ENCODE data around the gene ADNP. TPM values are rescaled to one million over a fixed set of nuclear protein-coding genes. Genes with fewer than 3 reads are reported as not detected.

Gene ADNP
- polyA plus RNA-seq, 2 donors, result 18.3 to 33.5 TPM

DNA sequence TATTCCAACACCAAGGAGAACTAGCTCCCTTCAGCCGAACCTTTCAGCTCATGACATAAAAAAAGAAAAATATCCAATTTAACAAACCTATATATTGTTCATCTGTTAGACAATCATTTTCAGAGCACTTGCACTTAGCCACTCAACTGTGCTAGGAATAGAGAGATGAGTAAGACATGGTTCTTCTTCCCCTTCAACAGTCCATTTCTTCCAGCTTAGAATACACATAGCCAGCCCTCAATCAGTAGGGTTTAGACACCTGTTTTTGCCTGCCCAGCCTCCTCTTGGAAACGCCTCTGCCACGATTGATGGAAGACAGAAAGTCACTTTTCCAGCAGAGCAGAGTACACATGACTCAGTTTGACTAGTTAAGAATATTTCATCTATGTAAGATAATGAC is 21.8 kb downstream of the ADNP start:
- Histone ChIP-seq H3K36me3 (ENCODE audit: control insufficient read depth in 2 of 2, insufficient read depth in 2 of 2, low read length in 1 of 2) (no peaks in the 10 kb centered on the region), H3K9me3 (ENCODE audit: control insufficient read depth in 2 of 2, insufficient read depth in 1 of 2, low read depth in 1 of 2, low read length in 1 of 2) (no peaks in the 10 kb centered on the region), H3K4me1 (ENCODE audit: control insufficient read depth in 2 of 2, insufficient read depth in 2 of 2, low read length in 1 of 2) (no peaks in the 10 kb centered on the region), H3K27me3 (ENCODE audit: control insufficient read depth in 1 of 2, insufficient read depth in 2 of 2, low read length in 2 of 2) (no peaks in the 10 kb centered on the region), H3K27ac (ENCODE audit: low read depth in 2 of 2, low read length in 1 of 2) (no peak overlapping the region), H3K4me3 (ENCODE audit: low read depth in 1 of 2, low read length in 2 of 2) (no peak overlapping the region)
- WGBS, 2 donors, result 73 to 84% methylated on average over 3 of the region's 3 CpGs

DNA sequence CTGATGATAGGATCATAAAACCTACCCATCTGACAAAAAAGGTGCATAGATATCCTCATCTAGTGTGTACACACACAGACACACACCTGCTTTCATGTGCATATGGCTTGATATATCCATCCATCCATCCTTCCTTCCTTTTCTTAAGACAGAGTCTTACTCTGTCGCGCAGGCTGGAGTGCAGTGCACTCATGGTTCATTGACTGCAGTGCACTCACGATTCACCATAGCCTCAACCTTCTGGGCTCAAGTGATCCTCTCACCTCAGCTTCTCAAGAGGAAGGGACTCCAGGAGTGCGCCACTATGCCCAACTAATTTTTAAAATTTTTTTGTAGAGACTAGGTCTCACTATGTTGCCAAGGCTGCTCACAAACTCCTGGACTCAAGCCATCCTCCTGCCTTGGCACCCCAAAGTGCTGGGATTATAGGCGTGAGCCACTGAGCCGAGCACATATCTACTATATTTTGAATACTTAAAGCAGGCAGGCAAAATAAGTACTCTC is 27.1 kb downstream of the ADNP start:
- no peaks in the 10 kb centered on the region for H3K9me3 ChIP-seq (ENCODE audit: control insufficient read depth in 2 of 2, insufficient read depth in 1 of 2, low read depth in 1 of 2, low read length in 1 of 2)
- H3K4me1 ChIP-seq (ENCODE audit: control insufficient read depth in 2 of 2, insufficient read depth in 2 of 2, low read length in 1 of 2), result peaks cover 0 to 2% of the 10 kb centered on the region in 2 donors
- no peaks in the 10 kb centered on the region for H3K27me3 ChIP-seq (ENCODE audit: control insufficient read depth in 1 of 2, insufficient read depth in 2 of 2, low read length in 2 of 2)
- WGBS, 2 donors, result 54 to 70% methylated on average over 6 of the region's 6 CpGs
- H3K27ac ChIP-seq (ENCODE audit: low read depth in 2 of 2, low read length in 1 of 2), result no peak overlapping the region
- peaks cover 0 to 8% of the 10 kb centered on the region in 2 donors for H3K36me3 ChIP-seq (ENCODE audit: control insufficient read depth in 2 of 2, insufficient read depth in 2 of 2, low read length in 1 of 2)
- H3K4me3 ChIP-seq (ENCODE audit: low read depth in 1 of 2, low read length in 2 of 2), result no peak overlapping the region

DNA sequence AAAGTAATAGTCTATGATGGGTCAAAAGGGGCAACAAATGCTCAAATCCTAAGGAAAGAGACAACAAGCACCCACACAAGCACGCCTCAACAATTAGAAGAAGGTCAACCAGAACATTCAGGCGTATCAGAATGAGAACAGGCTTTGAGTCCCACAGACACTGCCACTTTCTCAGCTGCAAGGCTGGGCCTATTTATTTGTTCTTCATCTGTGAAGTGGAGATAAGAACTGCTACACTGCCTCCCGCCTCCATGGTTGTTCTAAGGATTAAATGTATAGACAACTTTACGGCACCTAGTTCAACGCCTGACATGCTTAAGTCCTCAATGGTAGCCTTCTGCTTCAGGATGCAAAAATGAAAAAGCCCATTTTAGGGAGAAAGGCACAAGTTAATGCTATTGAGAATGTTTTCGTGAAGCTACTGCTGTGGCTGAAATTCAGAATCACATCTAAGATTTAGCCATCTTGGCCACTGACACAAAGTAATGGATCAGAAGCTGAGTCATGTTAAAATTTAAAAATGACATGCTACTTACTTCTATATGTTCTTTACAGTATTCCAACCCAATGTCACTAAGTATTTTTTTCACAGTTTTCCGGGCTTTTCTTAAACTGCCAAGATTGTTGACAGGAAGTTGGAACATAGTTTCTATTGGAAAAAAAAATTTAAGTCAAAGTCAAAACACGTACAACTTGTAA is 27.7 kb downstream of the ADNP start:
- H3K36me3 ChIP-seq (ENCODE audit: control insufficient read depth in 2 of 2, insufficient read depth in 2 of 2, low read length in 1 of 2), result peaks cover 0 to 8% of the 10 kb centered on the region in 2 donors
- no peak overlapping the region for H3K27ac ChIP-seq (ENCODE audit: low read depth in 2 of 2, low read length in 1 of 2)
- H3K4me1 ChIP-seq (ENCODE audit: control insufficient read depth in 2 of 2, insufficient read depth in 2 of 2, low read length in 1 of 2), result peaks cover 0 to 2% of the 10 kb centered on the region in 2 donors
- no peak overlapping the region for H3K4me3 ChIP-seq (ENCODE audit: low read depth in 1 of 2, low read length in 2 of 2)
- no peaks in the 10 kb centered on the region for H3K27me3 ChIP-seq (ENCODE audit: control insufficient read depth in 1 of 2, insufficient read depth in 2 of 2, low read length in 2 of 2)
- 69 to 75% methylated on average over 8 of the region's 8 CpGs for WGBS, 2 donors
- no peaks in the 10 kb centered on the region for H3K9me3 ChIP-seq (ENCODE audit: control insufficient read depth in 2 of 2, insufficient read depth in 1 of 2, low read depth in 1 of 2, low read length in 1 of 2)

DNA sequence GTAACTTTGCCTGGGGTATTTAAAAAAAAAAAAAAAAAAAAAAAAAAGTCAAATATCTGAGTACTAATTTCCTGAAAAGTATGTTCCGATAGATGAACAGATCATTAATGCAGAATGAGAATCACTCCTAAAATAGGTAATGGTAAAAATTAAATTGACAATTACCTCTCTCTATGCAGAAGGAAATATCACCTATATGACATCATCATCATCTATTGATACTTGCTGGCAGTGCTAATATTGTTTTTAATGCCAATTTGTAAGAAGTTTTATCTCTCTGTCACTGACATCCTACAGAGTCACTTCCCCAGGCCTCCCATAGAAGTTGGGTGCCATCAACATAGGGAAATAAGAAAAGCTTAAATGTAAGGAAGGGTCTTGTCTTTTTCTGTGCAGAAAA is 29.9 kb downstream of the ADNP start:
- Histone ChIP-seq H3K4me3 (ENCODE audit: low read depth in 1 of 2, low read length in 2 of 2) (no peak overlapping the region), H3K27me3 (ENCODE audit: control insufficient read depth in 1 of 2, insufficient read depth in 2 of 2, low read length in 2 of 2) (no peaks in the 10 kb centered on the region), H3K9me3 (ENCODE audit: control insufficient read depth in 2 of 2, insufficient read depth in 1 of 2, low read depth in 1 of 2, low read length in 1 of 2) (no peaks in the 10 kb centered on the region), H3K4me1 (ENCODE audit: control insufficient read depth in 2 of 2, insufficient read depth in 2 of 2, low read length in 1 of 2) (peaks cover 0 to 2% of the 10 kb centered on the region in 2 donors), H3K36me3 (ENCODE audit: control insufficient read depth in 2 of 2, insufficient read depth in 2 of 2, low read length in 1 of 2) (peaks cover 4 to 8% of the 10 kb centered on the region in 2 donors), H3K27ac (ENCODE audit: low read depth in 2 of 2, low read length in 1 of 2) (no peak overlapping the region)
- WGBS, 2 donors, result 90 to 95% methylated on average over 1 of the region's 1 CpG

DNA sequence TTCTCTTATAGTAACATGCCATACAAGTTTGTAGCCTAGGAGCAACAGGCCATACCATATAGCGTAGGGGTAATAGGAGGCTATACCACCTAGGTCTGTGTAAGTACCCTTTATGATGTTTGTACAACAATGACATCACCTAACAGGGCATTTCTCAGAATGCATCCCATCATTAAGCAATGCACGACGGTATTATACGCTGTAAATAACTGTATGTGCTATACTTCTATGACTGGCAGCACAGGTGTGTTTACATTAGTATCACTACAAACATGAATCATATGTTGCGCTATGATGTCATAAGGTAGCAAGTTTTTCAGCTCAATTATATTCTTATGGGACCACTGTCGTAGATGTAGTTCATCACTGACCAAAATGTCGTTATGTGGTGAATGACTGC is 31.0 kb downstream of the ADNP start:
- peaks cover 4 to 8% of the 10 kb centered on the region in 2 donors for H3K36me3 ChIP-seq (ENCODE audit: control insufficient read depth in 2 of 2, insufficient read depth in 2 of 2, low read length in 1 of 2)
- no peaks in the 10 kb centered on the region for H3K9me3 ChIP-seq (ENCODE audit: control insufficient read depth in 2 of 2, insufficient read depth in 1 of 2, low read depth in 1 of 2, low read length in 1 of 2)
- H3K27ac ChIP-seq (ENCODE audit: low read depth in 2 of 2, low read length in 1 of 2), result no peak overlapping the region
- 95 to 96% methylated on average over 7 of the region's 7 CpGs for WGBS, 2 donors
- no peak overlapping the region for H3K4me3 ChIP-seq (ENCODE audit: low read depth in 1 of 2, low read length in 2 of 2)
- peaks cover 0 to 2% of the 10 kb centered on the region in 2 donors for H3K4me1 ChIP-seq (ENCODE audit: control insufficient read depth in 2 of 2, insufficient read depth in 2 of 2, low read length in 1 of 2)
- no peaks in the 10 kb centered on the region for H3K27me3 ChIP-seq (ENCODE audit: control insufficient read depth in 1 of 2, insufficient read depth in 2 of 2, low read length in 2 of 2)

DNA sequence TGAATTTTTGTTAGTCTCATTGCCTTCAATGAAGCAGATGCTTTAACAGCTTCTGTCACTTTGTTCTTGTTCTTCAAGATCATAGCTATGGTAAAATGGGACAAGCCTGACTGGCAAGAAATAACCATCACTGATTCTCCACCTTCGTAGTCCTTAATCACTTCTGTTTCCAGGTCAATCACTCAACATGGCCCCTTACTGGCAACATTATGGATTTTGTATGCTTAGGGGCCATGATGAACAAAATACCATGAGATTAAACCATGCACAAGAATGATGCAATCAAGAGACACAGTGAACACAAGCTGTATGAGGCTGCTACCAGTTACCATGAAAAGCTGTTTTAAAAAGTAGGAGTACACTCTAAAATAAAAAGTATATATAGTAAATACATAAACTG is 32.8 kb downstream of the ADNP start:
- no peak overlapping the region for H3K27ac ChIP-seq (ENCODE audit: low read depth in 2 of 2, low read length in 1 of 2)
- WGBS, 2 donors, result 88 to 91% methylated on average over 1 of the region's 1 CpG
- H3K4me1 ChIP-seq (ENCODE audit: control insufficient read depth in 2 of 2, insufficient read depth in 2 of 2, low read length in 1 of 2), result no peaks in the 10 kb centered on the region
- no peaks in the 10 kb centered on the region for H3K9me3 ChIP-seq (ENCODE audit: control insufficient read depth in 2 of 2, insufficient read depth in 1 of 2, low read depth in 1 of 2, low read length in 1 of 2)
- no peaks in the 10 kb centered on the region for H3K27me3 ChIP-seq (ENCODE audit: control insufficient read depth in 1 of 2, insufficient read depth in 2 of 2, low read length in 2 of 2)
- no peak overlapping the region for H3K4me3 ChIP-seq (ENCODE audit: low read depth in 1 of 2, low read length in 2 of 2)
- H3K36me3 ChIP-seq (ENCODE audit: control insufficient read depth in 2 of 2, insufficient read depth in 2 of 2, low read length in 1 of 2), result peaks cover 8 to 14% of the 10 kb centered on the region in 2 donors

DNA sequence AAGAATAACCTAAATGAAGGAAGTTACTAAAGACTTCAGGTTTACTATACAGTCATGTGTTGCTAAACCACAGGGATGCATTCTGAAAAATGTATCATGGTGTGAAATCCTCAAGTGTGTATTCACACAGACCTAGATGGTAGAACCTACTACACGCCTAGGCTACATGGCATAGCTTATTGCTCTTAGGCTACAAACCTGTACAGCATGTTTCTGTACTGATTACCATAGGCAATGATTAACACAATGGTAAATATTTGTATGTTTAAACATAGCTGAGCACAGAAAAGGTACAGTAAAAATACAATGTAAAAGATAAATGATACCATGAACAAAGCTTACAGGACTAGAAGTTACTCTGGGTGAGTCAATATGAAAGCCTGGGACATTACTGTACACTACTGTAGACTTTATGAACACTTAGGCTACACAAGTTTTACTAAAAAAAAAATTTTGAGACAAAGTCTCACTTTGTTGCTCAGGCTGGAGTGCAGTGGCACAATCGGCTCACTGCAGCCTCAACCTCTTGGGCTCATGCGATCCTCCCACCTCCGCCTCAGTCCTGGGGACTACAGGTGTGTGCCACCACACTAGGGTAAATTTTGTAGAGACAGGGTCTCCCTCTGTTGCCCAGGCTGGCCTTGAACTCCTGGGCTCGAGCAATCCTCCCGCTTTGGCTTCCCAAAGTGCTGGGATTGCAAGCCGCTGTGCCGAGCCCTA is 36.0 kb downstream of the ADNP start:
- whole genome bisulfite sequencing, 2 donors, result 82 to 89% methylated on average over 8 of the region's 8 CpGs
- peaks cover 10 to 19% of the 10 kb centered on the region in 2 donors for H3K36me3 ChIP-seq (ENCODE audit: control insufficient read depth in 2 of 2, insufficient read depth in 2 of 2, low read length in 1 of 2)
- no peak overlapping the region for H3K4me3 ChIP-seq (ENCODE audit: low read depth in 1 of 2, low read length in 2 of 2)
- no peak overlapping the region for H3K27ac ChIP-seq (ENCODE audit: low read depth in 2 of 2, low read length in 1 of 2)
- no peaks in the 10 kb centered on the region for H3K27me3 ChIP-seq (ENCODE audit: control insufficient read depth in 1 of 2, insufficient read depth in 2 of 2, low read length in 2 of 2)
- no peaks in the 10 kb centered on the region for H3K4me1 ChIP-seq (ENCODE audit: control insufficient read depth in 2 of 2, insufficient read depth in 2 of 2, low read length in 1 of 2)
- H3K9me3 ChIP-seq (ENCODE audit: control insufficient read depth in 2 of 2, insufficient read depth in 1 of 2, low read depth in 1 of 2, low read length in 1 of 2), result no peaks in the 10 kb centered on the region

DNA sequence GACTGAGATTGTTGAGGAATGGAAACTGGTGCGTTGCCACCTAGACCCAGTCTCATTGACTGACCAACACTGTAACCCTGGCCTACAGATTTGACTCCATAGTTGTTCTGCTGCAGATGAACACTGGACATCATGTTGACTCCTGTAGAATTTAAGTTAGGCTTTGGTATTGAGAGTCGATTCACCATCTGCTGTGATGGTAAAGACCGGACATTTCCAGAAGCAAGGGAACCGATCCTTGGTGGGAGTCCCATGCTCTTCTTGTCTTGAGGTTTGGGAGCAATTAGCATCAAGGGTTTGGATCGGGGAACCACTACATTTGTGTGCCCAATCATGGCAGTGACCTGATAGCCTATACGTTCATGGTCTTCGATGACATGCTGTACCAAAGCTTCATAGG is 37.6 kb downstream of the ADNP start:
- Histone ChIP-seq H3K9me3 (ENCODE audit: control insufficient read depth in 2 of 2, insufficient read depth in 1 of 2, low read depth in 1 of 2, low read length in 1 of 2) (no peaks in the 10 kb centered on the region), H3K4me3 (ENCODE audit: low read depth in 1 of 2, low read length in 2 of 2) (no peak overlapping the region), H3K36me3 (ENCODE audit: control insufficient read depth in 2 of 2, insufficient read depth in 2 of 2, low read length in 1 of 2) (peaks cover 13 to 17% of the 10 kb centered on the region in 2 donors), H3K27me3 (ENCODE audit: control insufficient read depth in 1 of 2, insufficient read depth in 2 of 2, low read length in 2 of 2) (no peaks in the 10 kb centered on the region), H3K27ac (ENCODE audit: low read depth in 2 of 2, low read length in 1 of 2) (no peak overlapping the region), H3K4me1 (ENCODE audit: control insufficient read depth in 2 of 2, insufficient read depth in 2 of 2, low read length in 1 of 2) (no peaks in the 10 kb centered on the region)
- 95 to 96% methylated on average over 7 of the region's 7 CpGs for WGBS, 2 donors

DNA sequence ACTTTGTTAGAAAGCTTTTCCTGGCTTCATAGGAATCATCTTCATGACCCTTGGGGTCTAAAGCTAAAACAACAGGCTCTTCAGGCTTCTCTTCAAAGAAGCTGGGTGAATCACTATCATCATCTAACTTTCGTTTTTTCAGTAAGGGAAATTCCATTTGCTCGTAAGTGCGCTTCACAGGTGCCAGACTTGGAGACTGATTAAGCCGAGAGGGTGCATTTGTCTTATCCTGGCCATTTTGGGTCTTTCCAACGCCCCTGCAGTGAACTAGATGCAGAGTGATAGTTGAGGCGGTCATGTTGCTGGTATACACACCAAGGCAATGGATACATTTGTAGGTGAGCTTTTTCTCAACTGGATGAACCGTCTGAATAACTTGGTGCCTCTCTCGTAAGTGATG is 38.8 kb downstream of the ADNP start:
- Histone ChIP-seq H3K36me3 (ENCODE audit: control insufficient read depth in 2 of 2, insufficient read depth in 2 of 2, low read length in 1 of 2) (peaks cover 9 to 17% of the 10 kb centered on the region in 2 donors), H3K27ac (ENCODE audit: low read depth in 2 of 2, low read length in 1 of 2) (no peak overlapping the region)

More for the DNA sequence above, 38.8 kb downstream of the ADNP start:
- WGBS, 2 donors, result 85 to 88% methylated on average over 8 of the region's 8 CpGs
- H3K4me3 ChIP-seq (ENCODE audit: low read depth in 1 of 2, low read length in 2 of 2), result no peak overlapping the region
- no peaks in the 10 kb centered on the region for H3K4me1 ChIP-seq (ENCODE audit: control insufficient read depth in 2 of 2, insufficient read depth in 2 of 2, low read length in 1 of 2)
- H3K9me3 ChIP-seq (ENCODE audit: control insufficient read depth in 2 of 2, insufficient read depth in 1 of 2, low read depth in 1 of 2, low read length in 1 of 2), result no peaks in the 10 kb centered on the region
- H3K27me3 ChIP-seq (ENCODE audit: control insufficient read depth in 1 of 2, insufficient read depth in 2 of 2, low read length in 2 of 2), result no peaks in the 10 kb centered on the region
